ENCODE data around the gene PDGFD.

PDGFD gene

DNA sequence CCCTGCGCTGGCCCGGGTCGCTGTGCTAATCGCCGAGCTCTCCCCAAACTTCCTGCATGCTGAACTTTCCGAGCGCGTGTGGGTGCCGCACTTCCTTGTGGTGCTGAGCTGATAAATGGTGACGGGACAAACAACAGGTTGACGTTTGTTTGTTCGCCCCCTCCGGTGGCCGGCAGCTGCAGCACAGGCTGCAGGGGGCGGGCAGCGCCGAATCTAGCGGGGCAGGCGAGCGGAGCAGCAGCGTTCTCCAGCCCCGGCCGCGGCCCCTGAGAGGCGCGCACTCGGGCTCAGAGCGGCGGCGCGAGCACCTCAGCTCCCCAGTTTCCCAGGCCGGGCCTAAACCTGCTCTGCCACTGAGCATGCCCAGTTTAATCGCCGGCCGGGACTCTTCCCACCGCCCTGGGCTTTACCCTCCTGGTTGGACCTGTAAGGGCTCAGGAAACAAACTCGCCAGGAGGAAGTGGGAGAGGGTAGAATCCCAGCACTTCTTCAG, at the start of gene PDGFD:
PDGFD (minus strand) TSS at position 120 of the 493 bp plus-strand sequence.
- DNase-seq, result no peak

DNA sequence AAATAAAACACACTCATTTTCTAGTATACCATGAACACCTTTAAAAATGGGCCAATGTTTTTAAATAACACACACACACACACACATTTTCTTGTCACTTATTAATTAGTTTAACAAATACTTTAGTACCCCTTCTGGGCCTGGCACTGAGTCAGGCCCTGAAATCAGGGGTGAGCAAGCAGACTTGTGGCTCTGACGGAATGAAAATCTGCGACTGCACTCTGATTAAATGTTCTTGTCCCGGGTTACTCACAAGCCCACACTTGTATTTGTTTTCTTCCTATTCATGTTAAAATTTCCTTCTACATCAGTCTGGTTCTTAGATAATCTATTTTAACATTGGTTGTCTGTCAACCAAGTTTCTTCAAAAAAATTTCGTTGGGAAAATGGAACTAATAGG, 43.0 kb upstream of the PDGFD start:
- no peak for DNase-seq

DNA sequence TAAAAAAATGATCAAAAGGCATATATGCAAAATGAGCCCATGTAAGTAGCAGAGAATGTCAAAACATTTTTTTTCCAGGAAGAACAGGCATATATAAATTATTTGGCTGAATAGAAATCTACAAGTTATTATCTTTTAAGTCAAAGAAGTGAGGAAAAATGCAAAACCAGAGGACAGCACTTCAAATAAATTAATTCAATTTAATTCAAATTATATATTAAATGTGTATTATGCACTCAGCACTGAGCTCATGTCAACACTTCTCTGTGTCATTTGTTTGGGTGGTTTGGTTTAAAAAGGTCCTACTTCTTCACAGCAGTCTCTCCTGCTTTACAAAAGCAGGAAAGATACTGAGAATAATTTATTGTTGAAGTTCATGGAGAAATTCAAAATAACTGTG, 41.9 kb upstream of the PDGFD start:
- no peak for DNase-seq

DNA sequence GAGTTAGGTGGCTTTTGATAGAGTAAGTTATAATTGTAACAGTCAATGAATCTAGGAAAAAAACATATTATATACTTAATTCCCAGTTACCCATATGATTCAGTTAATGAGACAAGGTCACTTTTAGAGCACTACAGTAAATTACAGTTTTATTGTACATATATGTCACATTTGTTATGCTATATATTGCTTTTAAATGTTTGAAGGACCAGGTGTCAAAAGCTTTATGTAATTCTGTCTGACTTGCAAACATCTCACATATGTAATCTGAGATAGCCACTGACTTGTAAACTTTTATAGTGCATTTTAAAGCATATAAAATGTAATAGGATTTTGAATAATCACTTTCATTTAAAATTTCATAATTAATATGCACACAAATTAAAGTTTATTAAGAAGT, 36.7 kb upstream of the PDGFD start:
- no peak for DNase-seq

DNA sequence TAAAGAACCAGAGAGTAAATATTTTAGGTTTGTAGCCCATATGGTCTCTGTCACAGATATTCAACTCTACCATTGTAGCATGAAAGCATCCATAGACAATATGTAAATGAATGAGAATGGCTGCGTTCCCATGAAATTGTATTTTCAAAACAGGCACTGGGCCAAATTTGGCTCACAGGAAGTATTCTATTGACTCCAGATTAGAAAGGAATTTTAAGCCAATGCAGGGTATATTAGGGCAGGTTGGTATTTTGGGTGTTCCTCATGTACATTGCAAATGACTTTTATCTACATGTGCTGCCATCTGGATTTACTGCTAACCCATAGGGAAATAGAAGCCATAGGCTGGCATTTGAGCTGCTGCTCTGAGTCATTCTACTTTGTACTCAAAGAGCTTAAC, 35.1 kb upstream of the PDGFD start:
- no peak for DNase-seq

DNA sequence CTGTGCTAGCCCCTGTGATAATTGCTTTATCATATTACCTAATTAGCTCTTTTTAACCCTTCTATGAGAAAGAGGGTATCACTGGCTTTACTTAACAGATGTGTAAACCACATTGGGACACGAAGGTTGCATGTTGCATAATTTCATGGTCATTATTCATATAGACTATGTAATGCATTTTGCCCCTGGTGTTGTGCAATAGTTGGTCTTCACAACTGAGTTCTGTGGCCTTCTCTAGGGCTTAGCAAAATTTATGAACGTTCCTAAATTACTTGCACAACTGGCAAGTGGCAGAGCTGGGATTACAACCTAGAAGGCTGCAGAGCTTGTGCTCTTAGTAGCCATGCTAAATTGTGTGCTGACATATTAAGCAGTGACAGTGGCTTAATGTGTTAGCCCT, 34.6 kb upstream of the PDGFD start:
- peak; percentile 9 for DNase-seq

DNA sequence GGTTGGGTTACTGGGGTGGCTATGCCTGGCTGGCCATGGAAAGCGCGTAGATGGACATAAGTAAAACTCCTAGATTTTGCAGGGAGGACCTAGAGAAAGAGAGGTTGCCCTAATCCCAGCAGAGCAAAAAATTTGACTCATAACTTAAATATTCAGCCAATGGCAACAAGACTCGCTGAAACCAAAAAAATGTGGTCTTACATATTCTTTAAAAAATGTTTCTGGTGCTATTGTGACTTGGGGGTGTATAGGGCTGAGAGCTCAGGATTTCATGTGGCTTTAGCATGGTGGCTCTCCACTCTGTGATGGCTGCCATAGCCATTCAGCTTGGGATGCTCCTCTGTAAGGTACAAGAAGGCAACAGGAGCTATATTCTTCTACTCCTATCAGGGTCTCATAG, 27.2 kb upstream of the PDGFD start:
- no peak for DNase-seq

DNA sequence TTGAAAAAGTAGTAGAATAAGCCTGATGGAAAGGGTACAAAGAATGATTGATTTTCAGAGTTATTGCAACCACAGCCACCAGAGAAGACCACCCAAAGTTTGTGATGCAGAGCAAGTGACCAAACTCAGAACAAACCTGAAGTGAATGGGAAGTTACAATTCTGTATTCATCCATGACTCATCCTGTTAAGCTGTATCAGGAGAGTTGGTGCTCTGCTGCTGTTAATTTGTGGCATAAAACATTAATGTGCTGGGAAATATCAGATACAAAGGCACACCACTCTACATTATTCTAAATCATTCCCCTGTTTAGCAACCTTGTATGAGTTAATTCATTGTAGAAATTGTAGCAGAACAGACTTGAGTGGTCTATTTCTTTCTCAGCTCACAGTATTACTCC, 19.6 kb upstream of the PDGFD start:
- no peak for DNase-seq

DNA sequence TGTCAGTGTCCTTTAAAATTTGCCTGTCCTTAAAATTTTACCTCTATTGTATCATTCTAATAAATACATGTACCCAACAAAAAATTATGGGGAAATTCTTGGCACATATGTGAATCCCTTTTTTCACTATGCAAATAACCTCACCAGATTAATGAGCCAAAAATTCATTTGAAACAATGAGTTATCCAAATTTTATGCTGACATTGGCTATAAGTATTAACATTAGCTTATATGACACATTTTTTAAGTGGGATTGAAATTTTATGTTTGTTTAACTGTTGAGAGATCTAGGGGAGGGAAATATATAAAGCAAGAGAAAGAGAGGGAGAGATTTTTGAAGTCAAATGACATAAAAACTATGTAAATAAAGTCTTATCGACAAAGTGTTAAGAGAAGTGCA, 11.8 kb upstream of the PDGFD start:
- DNase-seq, result no peak

DNA sequence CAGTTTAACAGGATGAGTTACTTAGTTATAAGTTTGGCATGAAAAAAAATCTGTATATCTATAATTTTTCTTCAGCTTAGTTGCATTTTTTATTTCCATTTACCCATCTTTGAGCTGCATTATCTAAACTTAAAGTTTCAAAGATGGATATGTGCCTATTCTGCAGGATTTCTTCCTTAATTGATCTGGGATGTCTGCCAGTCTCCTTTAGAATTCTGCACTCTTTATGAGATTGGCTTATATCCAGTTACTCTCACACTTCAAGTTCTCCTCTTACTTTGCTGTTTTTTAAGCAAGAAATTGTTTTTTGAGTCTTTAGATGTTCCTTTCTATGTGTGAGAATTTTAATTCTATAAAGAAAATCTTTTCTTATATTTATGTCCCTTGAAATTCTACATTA, 5.1 kb upstream of the PDGFD start:
- DNase-seq, result no peak

DNA sequence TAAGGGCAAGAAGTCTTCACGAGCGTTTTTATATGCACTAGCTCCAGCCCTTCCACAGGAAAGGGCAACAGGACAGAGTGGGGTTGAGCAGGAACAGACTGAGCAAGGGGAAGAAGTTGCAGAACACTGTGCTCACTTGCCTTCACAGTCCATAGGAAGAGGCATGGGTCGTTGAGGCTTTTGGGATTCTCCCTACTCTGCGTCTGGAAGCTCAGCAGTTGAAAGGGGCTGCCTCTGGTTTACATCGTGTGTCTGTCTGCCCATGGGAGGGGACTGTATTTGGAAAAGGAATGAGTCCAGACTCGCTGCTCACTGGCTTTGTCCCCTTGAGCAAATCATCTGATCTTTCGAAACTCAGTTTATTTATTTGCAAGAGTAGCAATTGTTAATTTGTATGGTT, 1.1 kb upstream of the PDGFD start:
- no peak for DNase-seq

DNA sequence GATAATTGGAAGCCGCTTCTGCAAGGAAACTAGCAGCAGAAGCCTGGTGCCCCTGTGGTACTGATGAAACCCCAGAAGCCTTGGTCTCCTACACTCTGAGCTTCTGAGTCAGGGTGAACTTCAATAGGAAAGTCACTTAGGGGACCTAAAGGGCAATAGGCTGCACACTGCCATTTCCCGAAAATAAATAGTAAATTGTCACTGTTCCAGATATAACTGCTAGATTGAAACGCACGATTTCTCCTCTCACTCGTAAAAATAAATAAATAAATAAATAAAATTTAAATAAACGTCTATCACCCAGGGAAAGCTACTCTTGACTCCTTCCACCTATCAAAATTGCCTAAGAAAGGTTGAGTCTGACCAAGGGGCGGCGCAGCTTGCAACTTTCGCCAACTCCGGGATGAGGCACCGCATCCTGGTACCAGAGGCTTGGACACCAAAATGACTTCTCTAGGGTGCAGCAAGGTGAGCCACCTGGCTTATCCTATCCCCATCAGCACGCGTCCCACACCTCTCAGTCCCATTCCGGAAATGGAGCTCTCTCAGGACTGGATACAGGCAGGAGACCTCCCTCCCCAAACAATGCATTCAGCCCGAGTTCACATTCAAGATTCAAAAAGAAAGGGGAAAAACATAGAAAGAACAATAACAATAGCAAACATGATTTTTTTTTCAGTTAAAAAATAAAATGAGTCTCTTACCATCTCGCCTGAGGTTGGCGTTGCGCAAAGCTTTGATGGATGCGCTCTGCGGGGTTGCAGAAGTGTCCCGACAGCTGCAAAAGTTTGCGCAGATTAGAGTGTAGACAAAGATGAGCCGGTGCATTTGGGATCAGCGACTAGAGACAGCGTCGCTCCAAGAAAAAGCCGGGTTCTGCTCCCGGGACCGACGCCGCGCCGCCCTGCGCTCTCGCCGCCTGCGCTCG, 583 bp downstream of the PDGFD start:
- no peak for DNase-seq

DNA sequence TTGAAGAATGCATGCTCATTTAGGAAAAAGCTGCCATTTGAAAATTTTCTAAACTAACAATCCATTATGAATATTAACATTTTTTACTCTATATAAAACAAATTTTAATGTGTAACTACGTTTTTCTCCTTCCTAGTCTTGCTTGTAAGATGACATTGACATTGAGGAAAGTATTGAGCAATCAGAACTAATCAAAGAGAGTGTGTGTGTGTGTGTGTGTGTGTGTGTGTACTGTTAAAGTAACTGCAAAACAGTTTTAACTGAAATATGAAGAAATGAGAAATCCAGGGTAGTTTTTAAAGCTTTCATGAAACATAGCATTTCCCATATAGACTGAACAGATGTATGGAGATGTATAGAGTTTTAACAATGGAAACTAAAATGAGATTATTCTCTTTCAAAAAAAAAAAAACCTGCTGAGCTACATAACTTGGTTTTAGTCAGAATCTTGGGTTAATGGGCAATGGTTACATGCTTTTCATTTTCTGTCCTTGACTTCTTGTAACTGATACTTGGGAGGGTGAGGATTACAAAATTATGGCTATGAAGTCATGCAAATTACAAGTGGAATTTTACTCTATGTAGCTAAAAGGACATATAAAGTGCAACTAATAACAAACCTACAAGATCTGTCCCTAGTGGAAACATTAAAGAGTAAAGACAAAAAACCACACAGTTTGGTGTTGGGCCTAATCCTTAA, 2.0 kb downstream of the PDGFD start:
- DNase-seq, result no peak

DNA sequence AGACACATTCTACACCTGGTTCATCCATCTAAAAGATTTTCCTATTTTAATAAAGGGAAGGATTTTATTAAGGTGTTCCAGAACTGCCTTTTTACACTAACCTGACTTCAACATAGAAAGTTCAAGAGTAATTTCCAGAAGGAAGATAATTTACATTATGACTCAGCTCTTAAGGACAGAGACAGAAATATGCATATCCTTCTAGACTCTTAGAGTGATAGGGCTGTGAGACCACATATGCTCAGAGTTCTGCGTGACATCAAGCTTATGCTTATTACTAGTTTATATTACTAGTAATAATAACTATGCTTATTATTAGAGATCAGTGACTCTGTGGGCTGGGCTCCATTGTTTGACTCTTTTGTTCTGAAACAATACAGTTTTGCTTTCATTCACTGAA, 4.6 kb downstream of the PDGFD start:
- no peak for DNase-seq

DNA sequence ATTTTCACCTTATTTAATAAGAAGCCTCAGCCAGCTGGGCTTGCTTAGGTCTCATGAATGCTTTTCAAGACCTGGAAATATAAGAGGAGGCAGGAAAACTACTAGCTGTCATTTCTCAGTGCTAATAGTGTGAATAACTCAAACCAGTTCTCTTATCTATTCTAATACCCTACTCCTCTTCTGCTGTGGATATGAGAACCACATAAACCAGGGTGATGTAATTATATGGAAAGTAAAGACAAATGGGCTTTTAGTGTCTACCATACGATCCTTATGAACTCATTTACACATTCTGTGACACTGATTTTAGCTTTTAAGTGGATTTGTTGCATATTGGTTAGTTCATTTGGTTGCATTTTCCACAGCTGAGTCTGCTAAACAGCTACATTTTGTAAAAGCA, 8.6 kb downstream of the PDGFD start:
- peak; percentile 7 for DNase-seq

DNA sequence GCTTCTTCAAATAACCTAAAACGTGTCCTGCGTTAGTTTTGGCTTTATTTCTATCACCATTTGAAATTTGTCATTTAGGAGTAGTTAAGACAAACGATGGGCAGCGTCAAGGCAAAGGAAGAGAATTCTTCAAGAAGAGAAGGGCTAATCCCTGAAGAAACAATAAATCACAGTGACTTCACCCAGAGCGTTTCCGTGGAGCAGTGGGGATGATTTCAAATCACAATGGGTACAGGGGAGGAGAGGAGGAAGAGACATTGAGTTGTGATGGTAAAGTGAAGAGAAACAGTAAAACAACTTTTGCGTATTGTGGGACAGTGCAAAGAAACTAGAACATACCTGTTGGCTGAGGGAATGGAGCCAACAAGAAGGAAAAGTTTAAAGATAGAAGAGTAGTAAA, 9.7 kb downstream of the PDGFD start:
- no peak for DNase-seq

DNA sequence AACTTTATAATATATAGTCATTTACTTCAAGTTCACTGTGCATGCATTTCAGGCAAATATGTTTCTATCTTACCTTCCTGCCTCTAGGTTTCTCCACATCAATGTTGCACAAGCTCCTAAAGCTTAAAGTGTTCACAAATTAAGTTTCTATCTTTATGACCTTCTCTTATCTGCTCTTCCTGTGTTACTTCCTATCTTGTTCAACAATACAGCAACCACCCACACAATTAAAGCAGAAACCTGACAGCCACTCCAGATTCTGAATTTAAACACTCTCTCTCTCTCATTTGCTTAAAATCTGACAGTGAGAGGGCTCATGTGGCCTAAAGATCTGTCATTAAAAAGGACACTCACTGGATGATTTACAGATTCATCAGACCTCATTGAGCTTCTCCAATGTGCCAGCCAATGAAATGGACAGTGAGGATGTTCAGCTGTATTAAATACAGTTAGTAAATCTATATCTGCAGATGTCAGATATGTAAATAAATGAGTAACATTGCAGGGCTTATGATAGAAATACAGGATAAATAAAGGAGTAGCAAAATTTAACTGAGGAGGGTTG, 10.9 kb downstream of the PDGFD start:
- DNase-seq, result peak; percentile 4

DNA sequence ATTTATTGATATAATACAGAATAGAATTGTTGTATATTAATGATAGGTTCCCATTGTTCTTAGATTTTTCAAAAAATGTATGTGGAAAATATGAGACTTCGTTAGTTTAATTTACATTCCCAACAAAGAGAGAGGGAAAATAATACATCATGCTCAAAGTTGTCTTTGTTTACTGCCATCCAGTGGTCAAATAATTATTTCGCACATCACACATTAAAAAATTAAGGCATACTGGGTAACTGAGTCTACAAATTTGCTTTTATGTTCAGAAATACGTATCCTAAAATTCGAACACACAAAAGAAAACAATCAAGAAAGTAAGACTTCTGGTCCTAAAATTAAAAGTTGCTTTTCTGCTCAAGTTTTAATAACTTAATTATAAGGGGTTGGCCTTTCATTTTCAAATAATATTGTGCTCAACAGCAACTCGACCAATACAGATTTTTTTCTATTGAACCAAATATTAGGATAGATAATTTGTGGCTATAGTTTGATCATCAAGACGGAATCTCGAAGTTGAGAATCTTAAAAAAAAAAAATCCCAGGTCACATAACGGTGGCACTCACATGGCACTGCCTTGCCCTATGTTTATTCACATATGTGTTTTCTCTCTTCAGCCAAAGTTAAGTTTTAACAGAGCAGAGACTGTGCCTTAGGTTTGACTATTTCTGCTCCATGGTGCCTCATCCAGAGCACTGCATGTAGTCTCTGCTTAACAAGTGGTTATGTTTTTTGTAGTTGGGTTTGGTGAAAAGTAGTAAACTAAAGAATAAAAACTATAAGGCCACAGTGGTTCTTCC, 12.3 kb downstream of the PDGFD start:
- DNase-seq, result peak; percentile 4

DNA sequence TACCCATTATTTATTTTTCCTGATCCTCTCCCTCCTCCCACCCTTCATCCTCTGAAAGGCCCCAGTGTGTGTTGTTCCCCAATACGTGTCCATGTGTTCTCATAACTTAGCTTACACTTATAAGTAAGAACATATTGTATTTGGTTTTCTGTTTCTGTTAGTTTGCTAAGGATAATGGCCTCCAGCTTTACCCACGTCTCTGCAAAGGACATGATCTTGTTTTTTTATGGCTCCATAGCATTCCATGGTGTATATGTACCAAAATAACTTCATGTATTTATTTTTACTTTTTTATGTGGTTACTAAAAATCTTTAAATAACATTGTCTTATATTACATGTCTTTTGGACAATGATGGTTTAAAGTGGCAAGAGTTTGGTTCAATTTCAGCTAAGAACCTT, 15.2 kb downstream of the PDGFD start:
- no peak for DNase-seq

DNA sequence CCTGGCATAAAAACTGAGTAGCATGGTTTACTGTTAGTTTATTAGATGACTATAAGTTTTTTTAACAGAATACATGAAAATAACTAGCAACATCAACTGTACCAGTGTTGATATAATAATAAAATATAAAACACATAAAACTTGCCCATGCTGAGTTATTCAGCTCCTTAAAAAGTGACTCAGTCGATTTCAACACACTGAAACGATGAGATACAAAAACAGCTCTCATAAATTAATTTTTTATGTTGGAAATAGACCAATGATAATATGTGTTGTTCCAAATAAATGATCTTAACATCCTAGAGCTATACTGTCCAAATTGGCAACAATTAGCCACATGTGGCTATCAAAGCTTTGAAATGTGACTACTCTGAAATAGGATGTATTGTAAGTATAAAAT, 15.9 kb downstream of the PDGFD start:
- no peak for DNase-seq

DNA sequence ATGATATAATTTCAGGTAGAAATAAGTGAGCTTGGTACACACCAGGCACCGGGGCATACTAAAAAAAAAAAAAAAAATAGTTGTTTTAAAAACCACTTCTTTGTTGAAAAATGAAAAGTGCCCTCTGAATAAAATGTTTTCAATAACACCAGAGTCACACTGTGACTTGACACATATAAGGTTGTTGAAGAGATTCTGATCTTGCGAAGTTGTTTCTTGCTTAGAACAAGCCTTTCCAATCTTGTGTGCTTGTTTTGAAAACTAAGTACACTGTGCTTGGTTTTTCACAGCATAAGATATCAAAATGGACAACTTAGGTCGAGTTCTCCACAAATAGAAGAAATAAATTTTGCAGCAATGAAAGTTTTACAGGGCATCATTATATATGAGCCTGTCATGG, 17.0 kb downstream of the PDGFD start:
- DNase-seq, result no peak

DNA sequence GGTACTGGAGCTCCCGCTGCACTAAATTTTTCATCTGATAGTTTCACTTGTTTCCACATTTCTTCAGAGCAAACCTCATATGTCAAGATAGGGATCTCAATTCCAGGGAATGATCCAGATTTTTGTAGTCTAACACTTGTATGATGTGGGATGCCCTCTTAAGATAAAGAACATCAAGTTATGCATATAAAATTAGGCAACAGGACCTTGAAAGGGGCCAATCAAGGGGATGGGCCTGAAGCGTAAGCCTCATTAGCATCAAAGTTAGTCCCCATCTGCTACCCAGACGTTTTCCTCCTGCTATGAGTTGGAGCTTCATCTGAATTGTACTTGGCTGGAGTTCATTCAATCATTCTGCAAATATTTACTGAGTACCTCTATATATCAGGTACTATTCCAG, 17.5 kb downstream of the PDGFD start:
- DNase-seq, result no peak

DNA sequence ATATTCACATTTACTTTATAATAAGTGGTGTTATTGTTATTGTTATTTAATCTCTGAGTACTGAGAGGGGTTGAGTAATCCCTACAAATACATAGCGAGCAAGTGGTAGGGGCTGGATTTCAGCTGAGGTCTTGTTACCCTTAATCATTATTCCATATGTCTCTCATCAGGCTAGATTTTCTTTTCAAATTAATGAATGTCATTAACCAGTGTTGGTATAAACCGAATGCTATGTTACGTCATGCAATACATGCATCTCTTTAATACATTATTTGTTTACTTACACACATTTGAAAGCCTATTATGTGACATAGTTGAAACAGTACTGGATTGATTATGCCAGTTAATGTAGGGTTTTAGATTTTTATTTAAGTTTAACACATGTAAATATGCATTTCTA, 18.9 kb downstream of the PDGFD start:
- DNase-seq, result no peak
